CMK (cell line): ENCODE data around the gene ZCCHC7.
"Not testable (repeated sequence)": the region's sequence is repeated elsewhere in the genome, so short reads cannot be mapped to it uniquely, and the experiment has no call there.

Source experiments
- DNase-seq: peaks from one replicate; pipeline ENCODE4 v3.0.0-alpha.2; 2010; ENCODE audit warnings: low read depth

The ZCCHC7 gene

GRCh38 chr9:37373621-37374020 lies 253.2 kb downstream of the ZCCHC7 start:
- no peak for DNase-seq

DNA sequence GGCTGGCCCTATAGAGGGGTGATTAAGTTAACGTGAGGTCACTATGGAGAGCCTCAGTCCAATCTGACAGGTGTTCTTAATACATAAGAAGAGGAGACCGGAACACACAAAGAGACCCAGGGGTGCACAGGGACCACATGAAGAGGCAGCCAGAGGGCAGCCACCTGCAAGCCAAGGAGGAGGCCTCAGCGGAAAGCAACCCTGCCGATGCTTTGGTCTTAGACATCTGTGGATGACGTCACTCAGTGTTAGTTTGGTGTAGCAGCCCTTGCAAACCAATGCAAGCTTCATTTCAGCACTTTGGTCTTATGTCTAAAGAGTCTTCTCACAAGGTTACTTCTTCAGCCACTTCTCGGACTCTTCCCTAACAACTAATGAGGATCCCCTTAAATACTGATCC lies 254.5 kb downstream of the ZCCHC7 start:
- DNase-seq = no peak

GRCh38 chr9:37377688-37378612 lies 257.6 kb downstream of the ZCCHC7 start:
- no peak for DNase-seq

DNA sequence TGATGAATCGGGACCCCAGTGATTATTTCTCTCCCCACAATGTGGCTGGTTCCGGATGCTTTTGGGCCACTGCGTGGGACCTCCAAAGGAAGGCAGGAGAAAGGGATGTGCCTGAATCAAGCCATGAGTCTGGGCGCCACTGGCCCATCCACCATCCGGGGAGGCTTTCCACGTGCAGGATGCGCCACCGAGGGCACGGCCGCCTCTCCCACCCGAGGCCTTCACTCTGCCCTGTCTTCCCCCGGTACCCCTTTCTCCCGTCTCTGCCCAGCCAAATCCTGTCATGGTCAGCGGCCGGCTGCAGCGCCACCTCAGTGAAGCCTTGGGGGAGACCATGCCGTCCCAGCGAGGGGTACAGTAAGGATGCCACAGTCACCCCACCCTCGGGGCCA lies 258.2 kb downstream of the ZCCHC7 start:
- no peak for DNase-seq

- DNase-seq = no peak
Observed at GRCh38 chr9:37379835-37380234, 259.5 kb downstream of the ZCCHC7 start.

DNA sequence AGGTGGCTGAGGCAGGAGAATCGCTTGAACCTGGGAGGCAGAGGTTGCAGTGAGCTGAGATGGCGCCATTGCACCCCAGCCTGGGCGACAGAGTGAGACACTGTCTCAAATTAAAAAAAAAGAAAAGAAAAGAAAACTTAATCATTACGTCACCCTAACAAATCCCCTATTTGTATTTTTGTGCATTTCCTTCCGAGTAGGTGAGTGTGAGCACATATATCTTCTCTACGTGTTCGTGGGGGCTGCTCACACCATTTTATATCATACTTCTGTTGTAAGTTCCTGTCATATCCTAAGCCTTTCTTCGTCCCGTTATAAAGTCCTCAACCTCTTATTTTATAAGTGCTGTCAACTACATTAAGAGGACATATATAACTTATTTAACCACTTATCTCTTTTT lies 260.2 kb downstream of the ZCCHC7 start:
- DNase-seq = no peak

- DNase-seq = no peak
Observed at GRCh38 chr9:37381094-37381741, 260.8 kb downstream of the ZCCHC7 start.

- no peak for DNase-seq
Observed at GRCh38 chr9:37382161-37382981, 262.0 kb downstream of the ZCCHC7 start.

DNA sequence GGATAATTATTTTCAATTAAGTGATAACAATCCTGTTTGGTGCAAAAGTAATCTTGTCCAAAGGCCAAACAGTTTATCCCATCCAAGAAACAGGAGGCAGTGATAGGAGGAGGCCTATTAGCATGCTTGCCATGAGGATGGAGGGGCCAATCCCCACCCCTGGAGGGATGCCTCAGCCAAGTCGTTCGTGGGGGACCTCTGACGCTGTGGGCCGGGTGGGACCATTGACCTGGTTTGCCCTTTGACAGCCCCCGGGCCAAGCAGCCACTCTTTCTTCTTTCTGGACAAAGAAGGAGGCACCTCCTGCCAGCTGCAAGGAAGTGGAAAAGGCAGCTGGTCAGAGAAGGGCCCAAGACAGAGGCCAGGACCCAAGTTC lies 262.6 kb downstream of the ZCCHC7 start:
- DNase-seq = no peak

GRCh38 chr9:37383393-37383792 lies 263.0 kb downstream of the ZCCHC7 start:
- no peak for DNase-seq

- no peak for DNase-seq
Observed at GRCh38 chr9:37383876-37384746, 263.7 kb downstream of the ZCCHC7 start.

- DNase-seq = no peak
Observed at GRCh38 chr9:37385286-37385685, 264.9 kb downstream of the ZCCHC7 start.

DNA sequence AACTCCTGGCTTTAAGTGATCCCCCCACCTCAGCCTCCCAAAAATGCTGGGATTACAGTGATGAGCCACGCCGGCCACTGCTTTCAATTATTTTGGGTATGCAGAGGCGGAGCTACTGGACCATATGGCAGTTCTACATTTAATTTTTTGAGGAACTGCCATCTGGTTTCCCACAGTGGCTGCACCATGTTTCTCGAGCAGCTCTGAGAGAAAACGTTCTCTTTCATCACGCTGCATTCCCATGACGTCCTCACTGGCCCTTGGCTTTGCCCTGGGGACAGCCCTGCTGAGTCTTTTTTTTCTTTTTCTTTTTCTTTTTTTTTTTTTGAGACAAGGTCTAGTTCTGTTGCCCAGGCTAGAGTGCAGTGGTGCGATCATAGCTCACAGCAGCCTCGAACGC lies 266.6 kb downstream of the ZCCHC7 start:
- no peak for DNase-seq

GRCh38 chr9:37390759-37391158 lies 270.4 kb downstream of the ZCCHC7 start:
- no peak for DNase-seq

- no peak for DNase-seq
Observed at GRCh38 chr9:37392272-37392671, 271.9 kb downstream of the ZCCHC7 start.

DNA sequence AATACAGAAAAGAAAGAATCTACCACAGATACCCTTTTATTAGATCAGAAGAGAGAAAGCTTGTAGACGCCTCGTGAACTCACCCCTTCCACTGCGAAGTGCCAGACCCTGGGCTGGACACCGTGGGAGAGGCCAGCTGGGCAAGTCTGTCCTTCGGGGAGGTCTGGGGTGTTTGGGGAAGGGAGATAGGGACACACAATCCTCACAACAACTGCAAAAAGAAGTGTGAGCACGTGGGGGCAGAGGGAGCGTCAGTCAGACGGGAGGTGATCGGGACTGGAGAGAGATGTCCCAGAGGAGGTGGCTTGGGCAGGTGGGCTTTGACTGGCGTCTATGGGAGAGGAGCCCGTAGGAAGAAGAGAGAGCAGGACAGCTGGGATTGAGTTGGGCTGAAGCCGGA lies 274.9 kb downstream of the ZCCHC7 start:
- DNase-seq = no peak

GRCh38 chr9:37395663-37396062 lies 275.3 kb downstream of the ZCCHC7 start:
- DNase-seq = no peak

DNA sequence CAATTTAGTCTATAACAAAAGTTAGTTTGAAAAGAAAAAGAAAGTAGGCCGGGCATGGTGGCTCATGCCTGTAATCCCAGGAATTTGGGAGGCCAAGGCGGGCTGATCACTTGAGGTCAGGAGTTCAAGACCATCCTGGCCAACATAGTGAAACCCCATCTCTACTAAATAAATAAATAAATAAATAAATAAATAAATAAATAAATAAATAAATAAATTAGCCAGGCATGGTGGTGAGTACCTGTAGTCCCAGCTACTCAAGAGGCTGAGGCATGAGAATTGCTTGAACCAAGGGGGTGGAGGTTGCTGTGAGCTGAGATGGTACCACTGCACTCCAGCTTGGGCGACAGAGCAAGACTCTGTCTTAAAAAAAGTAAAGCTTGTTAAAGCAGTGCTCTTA lies 277.6 kb downstream of the ZCCHC7 start:
- not testable (repeated sequence) for DNase-seq

DNA sequence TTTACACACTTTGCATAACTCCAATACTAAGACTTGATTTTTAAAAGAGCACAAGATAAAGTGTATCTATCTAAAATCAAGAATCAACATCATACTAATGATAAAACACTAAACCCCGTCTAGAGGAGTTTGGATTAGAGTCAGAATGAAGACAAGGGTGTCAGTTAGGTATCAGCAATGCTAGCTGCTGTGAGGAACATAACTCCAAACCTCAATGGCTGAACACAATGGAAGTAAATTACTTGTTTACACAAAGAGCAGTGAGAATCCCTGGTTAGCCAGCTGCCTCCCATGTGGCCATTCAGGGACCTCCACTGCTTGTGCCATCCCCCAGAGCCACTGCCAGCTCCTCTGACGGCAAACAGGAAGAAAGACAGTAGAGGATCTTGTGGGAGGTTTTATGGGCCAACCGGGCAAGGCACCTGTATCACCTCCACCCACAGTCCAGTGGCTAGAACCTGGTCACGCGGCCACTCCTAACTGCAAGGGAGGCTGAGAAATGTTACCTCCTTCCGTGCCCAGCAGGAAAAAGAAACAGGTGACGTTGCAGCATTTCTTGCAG lies 278.2 kb downstream of the ZCCHC7 start:
- no peak for DNase-seq

GRCh38 chr9:37399336-37399735 lies 279.0 kb downstream of the ZCCHC7 start:
- no peak for DNase-seq

GRCh38 chr9:37404590-37404989 lies 284.2 kb downstream of the ZCCHC7 start:
- DNase-seq = no peak
